Measurements from ENCODE around the gene PRPF19. TPM values are rescaled to one million over a fixed set of nuclear protein-coding genes. Genes with fewer than 3 reads are reported as not detected.

The PRPF19 gene
- total and polyA plus RNA-seq, 2 of the 8 experiments (the other 6 are each of a cell fraction or from before 2014, with no cell fraction given): 107 to 141 TPM

DNA sequence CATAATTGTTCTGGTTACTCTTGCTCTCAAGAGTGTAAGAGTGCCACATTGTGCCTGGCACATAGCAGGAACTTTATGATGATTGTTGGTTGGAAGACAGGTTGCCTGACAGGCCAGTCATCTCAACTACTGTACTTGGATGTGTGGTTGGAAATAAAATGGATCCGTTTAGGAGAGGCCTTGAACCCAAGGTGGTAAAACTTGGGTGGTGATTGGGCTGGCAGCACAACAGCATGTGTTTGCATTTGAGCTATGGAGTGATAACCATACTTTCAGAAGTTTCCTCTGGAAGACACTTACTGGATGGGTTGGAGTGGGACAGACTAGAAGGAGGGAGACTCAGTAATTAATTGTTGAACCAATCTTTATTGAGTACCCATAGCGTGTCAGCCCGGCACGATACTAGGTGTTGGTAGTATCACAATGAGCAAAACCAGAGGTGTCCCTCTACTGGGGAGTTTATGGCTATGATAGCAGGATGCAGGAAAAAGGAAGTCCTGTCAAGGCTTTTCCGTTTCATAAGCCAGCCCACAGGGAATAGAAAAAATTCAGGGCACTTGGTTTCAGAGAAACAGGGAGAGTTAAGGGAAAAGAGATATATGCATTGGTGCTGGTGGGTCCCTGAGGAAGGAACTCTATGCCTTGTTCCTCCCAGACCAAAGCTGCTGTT lies 4.5 kb upstream of the PRPF19 start (continued):
- TF ChIP-seq YY1 (IDR thresholded peaks at IDR 0.05; ENCODE audit: low read depth, low read length) (no peak), ATF3 (IDR thresholded peaks at IDR 0.05; ENCODE audit: insufficient read depth, low read depth, low read length) (no peak), EP300 (IDR thresholded peaks at IDR 0.05; ENCODE audit: borderline replicate concordance in 1 of 2, low read depth in 2 of 2, low read length in 2 of 2) (no peak), RAD21 (IDR thresholded peaks at IDR 0.05 in 1 of 2, conservative IDR thresholded peaks at IDR 0.05 in 1 of 2; ENCODE audit: low read depth in 2 of 2, low read length in 2 of 2) (no peak)
